Activated CD8-positive, alpha-beta memory T cell treated with anti-CD3 and anti-CD28 coated beads, Interleukin-2, amount 50 U/mL, for 24 hours (primary cell): ENCODE measurements around the gene VPS18.

ENCODE experiments used
- DNase-seq: peaks from one replicate; pipeline ENCODE4 v3.0.0-alpha.2; 2020; ENCODE audit errors: extremely low read depth

Gene VPS18

DNA sequence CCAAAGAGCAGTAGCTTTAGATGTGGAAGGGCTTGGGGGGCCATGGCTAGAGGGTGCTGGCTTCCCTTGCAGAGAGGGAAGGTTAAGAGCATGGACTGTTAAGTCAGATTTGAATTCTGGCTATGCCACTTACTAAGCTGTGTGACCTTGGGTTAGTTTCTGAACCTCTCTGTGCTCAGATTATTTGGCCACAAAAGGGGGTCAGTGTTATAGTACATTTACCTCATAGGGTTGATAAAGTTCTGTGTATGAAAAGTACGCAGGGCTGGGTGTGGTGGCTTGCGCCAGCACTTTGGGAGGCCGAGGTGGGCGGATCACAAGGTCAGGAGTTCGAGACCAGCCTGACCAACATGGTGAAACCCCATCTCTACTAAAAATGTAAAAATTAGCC lies 6.8 kb downstream of the VPS18 start:
- no peak for DNase-seq

DNA sequence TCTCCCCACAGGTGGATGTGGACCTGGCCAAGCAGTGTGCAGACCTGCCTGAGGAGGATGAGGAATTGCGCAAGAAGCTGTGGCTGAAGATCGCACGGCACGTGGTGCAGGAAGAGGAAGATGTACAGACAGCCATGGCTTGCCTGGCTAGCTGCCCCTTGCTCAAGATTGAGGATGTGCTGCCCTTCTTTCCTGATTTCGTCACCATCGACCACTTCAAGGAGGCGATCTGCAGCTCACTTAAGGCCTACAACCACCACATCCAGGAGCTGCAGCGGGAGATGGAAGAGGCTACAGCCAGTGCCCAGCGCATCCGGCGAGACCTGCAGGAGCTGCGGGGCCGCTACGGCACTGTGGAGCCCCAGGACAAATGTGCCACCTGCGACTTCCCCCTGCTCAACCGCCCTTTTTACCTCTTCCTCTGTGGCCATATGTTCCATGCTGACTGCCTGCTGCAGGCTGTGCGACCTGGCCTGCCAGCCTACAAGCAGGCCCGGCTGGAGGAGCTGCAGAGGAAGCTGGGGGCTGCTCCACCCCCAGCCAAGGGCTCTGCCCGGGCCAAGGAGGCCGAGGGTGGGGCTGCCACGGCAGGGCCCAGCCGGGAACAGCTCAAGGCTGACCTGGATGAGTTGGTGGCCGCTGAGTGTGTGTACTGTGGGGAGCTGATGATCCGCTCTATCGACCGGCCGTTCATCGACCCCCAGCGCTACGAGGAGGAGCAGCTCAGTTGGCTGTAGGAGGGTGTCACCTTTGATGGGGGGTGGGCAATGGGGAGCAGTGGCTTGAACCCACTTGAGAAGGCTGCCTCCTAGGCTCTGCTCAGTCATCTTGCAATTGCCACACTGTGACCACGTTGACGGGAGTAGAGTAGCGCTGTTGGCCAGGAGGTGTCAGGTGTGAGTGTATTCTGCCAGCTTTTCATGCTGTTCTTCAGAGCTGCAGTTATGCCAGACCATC lies 8.6 kb downstream of the VPS18 start:
- no peak for DNase-seq

DNA sequence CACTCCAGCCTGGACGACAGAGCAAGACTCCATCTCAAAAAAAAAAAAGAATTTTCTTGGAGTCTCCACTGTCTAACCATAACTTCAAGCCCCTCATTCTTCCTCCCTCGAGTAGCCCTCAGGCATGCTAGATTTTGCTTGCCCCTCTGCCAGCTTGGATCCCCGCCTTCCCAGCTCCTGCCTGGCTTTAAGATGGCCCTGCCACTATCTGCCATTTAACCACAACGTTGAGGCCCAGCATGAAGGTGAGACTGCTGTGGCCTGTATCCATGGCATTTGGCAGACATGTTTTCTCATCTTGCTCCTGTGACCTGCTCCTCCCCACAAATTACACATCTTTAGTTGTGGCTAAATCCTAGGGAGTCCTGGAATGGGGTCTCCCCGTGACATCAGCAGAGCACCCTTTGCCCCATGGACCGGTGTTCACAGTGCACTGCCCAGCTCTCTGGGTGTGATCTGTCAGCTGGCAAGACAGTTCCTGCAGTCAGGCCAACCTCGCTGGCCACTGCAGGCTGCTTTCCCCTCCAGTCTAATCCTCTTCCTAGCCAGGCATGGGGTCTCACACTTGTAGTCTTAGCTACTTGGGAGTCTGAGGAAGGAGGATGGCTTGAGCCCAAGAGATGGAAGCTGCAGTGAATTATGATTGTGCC lies 10.4 kb downstream of the VPS18 start:
- DNase-seq = no peak

DNA sequence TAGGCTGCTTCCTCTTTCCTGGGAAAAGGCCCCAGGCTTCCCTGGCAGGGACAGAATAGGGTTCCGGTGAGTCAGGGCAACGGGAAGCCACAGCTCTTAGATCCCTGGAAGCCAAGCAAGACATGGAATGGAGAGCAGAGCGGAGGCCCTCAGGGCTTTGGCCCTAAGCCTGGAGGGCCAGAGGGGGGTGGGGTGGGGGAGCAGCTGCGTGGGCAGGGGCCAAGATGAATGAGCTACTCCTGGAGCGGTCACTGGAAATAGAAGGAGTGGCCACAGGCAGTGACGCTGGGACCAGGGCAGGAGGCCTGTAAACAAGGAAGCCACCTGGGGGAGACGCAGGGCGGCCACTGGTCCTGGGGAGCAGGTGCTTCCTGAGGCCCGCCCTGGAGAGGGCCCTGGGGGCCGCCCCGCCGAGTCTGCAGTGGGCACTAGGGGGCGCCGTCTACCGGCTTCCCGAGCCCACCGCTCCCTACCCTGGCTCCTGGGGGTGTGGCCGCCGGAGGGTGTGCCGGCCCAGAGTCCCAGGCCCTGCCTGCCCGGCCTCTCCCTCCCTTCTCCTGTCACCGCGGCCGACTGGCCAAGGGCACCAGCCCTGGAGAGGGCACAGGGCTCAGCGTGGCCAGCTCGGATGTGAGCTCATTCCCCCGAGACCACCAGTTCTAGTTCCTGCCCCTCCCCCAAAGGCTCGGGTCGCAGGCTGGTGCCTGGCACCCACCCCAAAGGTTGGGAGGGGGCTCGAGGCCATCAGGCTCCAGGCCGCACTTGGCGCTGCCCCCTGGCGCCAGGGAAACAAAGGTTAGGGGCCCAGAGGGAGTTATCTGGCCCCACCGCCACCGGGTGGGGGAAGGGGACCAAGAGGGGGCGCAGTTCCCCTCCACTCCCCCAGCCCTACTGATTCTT lies 12.1 kb downstream of the VPS18 start:
- peak; percentile 39 for DNase-seq

DNA sequence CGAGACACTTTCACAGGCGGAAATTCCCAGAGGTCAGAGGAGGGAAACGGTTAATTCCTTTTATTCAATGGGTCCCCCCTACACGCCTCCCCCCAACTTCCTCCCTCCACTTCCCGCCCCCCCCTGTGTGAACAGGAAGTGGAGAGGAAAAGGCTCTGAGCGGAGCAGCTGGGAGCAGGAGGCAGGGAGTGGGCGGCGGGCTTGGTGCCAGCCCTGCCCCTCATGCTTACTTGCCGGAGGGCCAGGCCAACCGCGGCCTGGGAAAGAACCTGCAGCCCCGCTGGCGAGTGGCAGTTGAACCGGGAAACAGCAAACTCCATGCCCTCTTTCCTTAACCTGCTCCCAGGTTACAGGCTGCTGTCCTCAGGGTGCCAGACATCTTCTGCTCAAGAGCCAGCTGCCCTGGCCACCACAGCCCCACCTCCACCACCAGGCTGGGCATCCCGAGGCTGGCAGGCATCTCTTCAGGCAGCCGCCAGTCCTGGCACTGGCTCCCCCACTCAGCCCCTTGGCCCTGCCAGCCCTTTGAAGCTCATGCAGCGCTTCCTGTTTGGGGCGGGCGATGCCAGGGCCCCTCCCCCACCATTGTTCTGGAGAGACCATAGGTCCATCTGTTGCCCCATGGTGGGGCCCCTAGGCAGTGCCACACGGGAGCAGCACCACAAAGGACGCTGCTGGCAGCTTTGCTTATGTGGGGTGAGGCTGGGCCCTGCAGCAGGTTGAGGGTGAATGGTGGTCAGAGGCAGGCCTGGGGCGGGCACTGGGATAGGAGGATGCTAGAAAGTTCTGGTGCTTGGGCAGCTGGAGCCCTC lies 12.9 kb downstream of the VPS18 start:
- DNase-seq = no peak

DNA sequence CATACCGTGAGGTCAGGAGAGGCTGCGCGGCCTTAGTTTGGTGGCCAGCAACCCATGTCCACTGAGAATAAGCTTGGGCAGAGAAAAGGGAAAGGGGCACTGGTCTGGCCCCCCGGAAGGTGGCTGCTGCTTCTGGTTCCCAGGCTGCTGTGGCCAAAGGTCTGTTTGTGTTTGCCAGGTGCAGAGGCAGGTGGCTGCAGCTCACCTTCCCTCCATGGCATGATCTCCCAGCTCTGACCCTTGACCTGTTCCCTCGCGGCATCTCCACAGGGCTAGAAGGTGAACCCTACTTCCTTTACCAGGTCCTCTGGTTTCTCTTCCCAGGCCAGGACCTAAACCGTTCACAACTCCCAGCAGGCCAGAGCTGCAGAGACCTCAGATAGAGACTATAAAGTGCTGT lies 13.8 kb downstream of the VPS18 start:
- no peak for DNase-seq

DNA sequence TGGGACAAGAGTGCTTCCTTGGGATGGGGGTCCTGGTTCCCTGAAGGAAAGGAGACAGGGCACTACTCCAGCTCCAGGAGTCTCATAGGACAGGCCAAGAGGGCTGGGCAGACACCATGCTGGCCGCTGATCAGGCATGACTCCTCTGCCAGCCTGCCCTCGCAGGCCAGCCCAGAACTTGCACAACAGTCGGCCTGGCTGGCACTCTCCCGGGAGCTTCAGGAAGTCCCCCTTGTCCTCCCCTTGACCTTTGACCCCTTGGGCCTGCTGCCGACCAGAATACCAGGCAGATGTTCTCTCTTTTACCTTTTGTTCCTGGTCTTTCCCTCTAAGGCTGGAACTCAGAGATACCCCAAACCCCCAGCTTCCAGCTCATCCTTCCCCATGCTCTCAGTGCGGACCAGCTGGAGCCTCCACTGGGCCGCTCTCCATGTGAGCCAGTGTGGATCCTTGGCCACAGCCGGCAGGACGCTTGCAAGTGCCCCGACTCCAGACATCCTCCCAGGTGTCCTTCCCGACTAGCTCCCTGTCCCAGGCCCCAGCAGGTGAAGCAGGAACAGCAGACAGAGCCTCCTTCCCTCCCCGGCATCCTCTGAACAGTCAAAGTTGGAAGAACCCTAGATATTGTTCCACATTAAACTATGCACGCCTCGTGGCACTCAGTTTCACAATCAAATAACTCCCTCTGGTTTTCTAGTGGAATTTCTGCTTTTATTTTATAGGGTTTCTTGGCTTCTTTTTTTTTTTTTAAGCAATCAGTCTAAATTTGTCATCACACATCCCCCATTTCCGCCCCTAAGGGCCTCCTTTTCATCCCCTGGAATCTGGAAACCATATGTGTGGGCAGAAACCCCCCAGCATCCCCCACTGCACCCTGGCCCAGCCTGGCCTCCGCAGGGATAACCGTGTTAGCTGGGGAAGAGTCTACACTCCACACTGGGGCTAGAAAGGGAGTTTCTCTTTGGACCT lies 15.7 kb downstream of the VPS18 start:
- no peak for DNase-seq

DNA sequence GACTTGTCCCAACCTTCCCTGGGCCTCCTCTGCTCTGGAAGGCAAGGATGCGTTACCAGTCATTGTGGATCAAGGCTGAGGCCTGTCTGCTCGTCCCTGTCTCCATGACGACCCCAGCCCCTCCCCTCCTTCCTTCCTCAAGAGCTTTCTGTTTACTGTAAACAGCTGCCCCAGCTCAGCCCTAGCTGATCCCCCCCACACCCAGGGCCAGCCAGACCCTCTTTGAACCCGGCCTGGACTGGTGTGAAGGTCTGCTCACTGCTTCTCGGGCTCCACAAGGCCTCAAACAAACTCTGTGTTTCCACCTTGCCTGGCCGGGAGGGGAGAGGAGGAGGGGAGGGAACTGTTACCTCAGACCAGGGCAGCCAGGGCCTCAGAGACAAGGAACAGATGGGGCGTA lies 16.9 kb downstream of the VPS18 start:
- DNase-seq = no peak

DNA sequence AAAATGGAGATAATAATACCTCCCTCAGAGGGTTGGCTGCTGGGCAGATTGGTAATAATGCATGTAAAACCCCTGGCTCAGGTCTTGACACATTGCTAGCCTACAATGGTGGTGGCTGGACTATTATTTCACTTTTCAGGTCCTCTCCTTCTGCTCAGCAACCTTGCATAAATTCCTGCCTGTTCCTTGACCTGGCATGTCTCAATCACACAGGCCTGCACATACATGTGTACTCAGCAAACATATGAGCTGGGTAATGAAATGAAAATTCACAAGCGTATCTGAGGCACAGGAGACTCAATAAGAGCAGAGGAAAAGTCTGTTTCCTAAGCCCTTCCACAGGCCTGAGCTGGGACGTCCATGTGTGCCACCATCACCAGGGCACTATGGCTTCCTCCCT lies 17.4 kb downstream of the VPS18 start:
- no peak for DNase-seq

DNA sequence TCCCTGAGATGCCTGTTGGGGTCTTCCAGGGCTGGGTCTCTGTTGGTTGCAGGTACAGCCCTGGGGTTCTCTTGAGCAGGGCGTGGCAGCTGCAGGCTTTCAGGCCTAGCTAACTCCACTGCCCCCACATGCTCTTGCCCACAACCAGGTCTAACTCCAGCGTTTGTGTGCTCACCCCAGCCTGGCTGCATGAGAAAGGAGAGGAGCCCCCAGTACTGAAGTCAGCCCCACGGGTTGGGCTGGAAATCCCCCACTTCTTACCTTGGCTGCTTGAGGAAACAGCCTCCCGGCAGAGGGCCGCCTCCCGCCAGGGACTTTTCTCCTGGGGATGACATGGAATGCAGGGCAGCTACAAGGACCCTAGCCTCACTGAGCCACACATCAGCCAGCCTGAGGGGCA lies 18.2 kb downstream of the VPS18 start:
- no peak for DNase-seq

DNA sequence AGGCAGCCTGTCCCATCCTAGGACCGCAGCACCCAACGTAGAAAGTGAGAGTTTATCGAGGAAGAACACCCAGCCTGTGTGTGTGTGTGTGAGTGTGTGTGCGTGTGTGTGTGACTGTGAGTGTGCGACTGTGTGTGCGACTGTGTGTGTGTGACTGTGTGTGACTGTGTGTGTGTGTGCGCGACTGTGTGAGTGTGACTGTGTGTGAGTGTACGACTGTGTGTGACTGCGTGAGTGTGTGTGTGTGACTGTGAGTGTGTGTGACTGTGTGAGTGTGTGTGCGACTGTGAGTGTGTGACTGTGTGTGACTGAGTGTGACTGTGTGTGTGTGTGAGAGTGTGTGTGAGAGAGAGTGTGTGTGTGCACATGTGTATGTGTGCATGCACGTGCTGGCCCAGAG lies 19.8 kb downstream of the VPS18 start:
- no peak for DNase-seq

DNA sequence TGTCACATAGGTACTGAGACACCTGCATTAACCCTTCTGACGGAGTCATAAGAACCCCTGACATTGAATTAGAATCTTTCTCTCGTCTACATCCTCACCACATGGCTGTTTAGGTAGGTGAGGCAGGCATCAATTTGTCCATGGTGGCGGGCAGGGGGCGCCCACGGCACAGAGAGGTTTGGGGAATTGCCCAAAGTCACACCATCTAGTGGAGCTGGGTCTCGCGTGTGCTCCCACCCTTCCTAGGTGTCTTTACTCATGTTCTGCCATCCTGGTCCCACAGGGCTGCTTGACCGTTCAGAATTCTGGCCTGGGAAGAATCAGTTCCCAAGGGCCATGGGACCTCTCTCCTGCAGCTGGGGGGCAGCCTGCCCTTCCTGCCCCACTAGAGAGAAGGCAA lies 20.2 kb downstream of the VPS18 start:
- no peak for DNase-seq

DNA sequence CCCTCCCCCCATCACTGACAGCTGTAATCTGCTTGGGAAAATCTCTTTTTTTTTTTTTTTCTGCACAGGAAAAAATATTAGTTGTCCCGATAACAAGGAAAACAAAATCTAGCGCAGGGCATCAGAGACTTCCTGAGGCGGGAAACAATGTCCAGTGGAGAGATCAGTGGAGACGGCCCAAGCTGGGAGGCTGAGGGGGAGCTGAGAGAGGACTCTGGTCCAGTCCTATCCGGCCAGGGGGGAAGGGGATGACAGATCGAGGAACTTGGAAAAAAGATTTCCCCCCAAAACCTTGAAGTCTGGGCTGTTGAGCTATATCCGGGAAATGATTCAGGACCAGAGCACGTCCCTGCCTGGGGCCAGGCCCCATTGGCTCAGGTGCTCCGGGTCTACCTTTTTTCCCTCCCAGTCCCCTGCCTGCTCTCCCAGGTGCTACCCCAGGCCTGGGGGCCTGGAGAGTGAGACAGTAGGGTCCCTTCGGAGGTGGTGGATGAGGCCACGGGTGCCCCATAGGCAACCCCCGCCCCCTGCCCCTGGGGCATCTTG lies 20.9 kb downstream of the VPS18 start:
- no peak for DNase-seq

DNA sequence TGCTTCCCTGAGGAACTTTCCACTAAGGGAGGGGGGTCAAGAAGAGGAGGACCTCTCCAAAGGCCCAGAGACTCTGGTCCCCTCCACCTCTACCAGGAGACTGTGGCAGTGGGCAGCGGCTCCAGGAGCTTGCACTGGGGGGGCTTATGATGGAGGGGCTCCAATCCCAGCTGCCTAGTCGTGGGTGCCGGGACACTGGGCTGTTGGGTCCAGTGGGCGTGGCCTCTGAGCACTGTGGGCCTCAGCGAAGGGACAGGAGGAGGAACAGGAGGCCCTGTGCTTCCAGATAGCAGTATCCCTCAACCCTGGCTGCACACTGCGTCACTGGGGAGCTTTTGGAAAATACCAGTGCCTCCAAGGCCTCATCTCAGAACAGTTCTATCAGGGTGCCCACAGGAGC lies 21.4 kb downstream of the VPS18 start:
- no peak for DNase-seq

DNA sequence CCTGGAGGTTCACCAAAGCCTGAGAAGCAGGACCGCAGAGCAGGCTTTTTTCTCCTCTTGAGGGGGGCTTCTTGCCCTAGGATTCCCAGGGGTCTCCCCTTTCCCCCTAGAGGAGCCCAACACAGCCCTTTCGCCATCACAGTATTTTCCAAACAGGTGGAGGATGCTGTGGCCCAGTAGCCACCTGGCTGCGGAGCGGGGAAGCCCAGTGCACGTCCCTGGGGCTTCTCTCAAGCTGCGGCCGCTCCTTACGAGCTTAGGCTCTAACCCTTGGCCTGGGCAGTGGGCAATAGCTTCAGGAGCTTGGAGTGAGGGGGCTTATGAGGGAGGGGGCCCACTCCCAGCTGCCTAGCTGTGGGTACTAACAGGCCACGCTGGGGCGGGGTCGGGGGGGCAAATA lies 23.3 kb downstream of the VPS18 start:
- no peak for DNase-seq

DNA sequence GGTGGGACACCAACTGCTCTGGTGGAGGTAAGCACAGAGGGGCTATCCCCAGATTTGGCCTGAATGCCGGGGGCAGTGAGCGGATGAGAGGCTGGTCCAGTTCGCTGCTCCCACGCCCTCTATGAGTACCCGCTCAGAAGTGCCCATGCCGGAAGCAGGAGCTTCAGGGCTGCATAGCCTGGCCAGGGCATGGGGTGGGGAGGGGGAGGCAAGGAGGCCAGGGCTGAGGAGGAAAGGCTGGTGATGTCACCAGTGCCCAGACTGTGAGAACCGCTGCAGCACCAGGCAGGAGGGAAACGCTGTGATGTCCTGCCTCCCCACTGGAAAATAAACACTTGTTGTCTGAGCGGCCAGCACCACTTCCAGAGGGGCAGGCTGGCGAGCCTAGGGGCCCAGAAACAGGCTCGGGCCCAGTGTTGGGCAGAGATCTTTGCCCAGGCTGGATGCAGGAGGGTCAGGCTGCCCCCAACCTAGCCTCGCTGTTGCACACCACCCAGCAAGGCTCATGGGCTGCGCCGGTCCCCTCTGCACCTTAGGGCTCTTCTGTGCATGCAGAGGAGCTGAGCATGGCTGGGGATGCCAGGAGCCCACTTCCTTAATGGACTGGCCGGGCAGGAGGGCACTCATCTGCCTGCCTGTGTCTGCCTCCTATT lies 24.0 kb downstream of the VPS18 start:
- no peak for DNase-seq

DNA sequence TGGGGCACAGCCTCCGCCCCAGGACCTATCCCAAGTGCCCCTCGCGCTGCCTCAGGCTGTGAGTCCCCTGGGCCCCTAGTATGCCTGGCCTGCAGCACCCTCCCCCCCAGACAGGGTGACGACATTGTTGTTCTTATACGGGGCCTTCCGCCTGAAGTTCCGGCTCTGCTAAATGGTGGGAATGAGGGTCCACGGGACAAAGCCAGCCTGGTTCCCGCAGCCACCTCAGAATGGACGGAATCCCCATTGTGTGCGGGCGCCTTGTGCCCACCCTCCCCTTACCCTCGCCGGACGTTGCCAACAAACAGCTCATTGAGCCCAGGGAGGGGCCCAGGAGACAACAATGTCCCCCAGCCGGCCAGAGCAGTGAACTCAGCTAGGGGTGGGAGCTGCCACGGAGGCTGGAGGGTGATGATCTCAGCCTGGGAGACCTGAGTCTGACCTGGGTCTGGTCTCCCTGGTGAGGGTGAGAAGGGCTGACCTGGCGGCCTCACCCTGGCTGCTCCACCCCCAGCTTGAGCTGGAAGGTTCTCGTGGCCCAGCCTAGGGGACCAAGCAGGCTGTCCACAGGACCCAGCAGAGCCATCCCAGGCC lies 24.6 kb downstream of the VPS18 start:
- DNase-seq = no peak

DNA sequence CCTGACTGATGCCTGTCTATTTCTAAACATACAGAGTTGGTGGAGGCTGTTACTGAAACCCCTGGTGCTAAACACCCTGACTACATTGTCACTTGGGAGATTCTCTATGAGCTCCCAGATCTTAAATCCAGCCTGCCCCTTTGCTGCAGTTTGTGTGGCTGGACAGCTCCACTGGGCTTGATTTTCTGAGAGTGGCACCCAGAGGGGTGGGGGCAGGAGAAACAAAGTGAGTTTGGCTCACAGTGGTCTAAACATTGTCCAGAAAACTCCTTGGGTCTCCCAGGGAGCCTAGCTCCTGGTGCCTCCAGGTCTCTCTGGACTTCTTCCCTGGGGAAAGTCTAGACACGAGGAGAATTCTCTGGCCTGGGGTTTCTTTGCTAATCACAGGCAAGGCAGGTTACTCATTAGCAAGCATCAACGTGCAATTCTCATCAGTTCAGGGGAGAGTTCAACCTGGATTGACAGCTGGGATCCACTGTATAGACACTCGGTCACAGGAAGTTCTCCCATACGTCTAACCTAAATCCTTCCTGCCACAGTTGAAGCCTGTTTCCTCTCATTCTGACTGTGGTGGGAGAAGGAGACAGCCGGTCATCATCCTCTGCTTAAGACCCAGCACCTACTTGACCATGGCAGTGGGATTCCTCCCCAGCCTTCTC lies 27.8 kb downstream of the VPS18 start:
- DNase-seq = no peak

DNA sequence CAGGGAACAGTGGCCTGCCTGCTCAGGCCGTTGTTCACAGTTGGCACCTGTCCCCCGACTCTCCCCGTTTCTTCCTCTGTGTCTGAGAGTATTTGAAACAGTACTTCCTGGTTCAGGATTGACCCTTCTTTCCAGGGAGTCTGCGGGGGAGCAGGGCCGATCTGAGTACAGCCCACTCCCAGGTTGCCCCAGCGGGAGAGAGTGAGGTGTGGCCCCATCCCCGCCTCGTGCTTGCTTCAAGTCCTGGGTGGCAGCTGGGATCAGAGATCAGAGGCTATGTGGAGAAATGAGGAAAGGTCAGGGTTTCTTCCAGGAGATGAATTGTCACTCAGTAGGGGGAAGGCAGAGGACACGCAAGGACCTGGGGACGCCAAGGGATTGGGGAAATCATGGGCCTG lies 28.4 kb downstream of the VPS18 start:
- no peak for DNase-seq
